Activated T-cell treated with anti-CD3 and anti-CD28 coated beads for 24 hours (primary cell): ENCODE measurements around the gene RXFP1.
"Not testable (repeated sequence)": the region's sequence is repeated elsewhere in the genome, so short reads cannot be mapped to it uniquely, and the experiment has no call there.

Experiments used
- DNase-seq: peaks from one replicate; pipeline ENCODE4 v3.0.0-alpha.2; 2020; ENCODE audit warnings: low read depth

The RXFP1 gene

GRCh38 chr4:158617956-158618355 is 96.3 kb downstream of the RXFP1 start:
- DNase-seq, result no peak

- no peak for DNase-seq
Observed at GRCh38 chr4:158621729-158622128, 100.0 kb downstream of the RXFP1 start.

GRCh38 chr4:158622251-158622650 is 100.6 kb downstream of the RXFP1 start:
- DNase-seq, result no peak

- DNase-seq, result no peak
Observed at GRCh38 chr4:158624889-158625478, 103.3 kb downstream of the RXFP1 start.

- DNase-seq, result no peak
Observed at GRCh38 chr4:158625544-158625943, 103.9 kb downstream of the RXFP1 start.

- DNase-seq, result no peak
Observed at GRCh38 chr4:158630893-158631292, 109.2 kb downstream of the RXFP1 start.

GRCh38 chr4:158636619-158637018 is 114.9 kb downstream of the RXFP1 start:
- no peak for DNase-seq

- no peak for DNase-seq
Observed at GRCh38 chr4:158644356-158644755, 122.7 kb downstream of the RXFP1 start.

GRCh38 chr4:158644760-158645159 is 123.1 kb downstream of the RXFP1 start:
- DNase-seq, result no peak

- DNase-seq, result no peak
Observed at GRCh38 chr4:158649111-158649680, 127.5 kb downstream of the RXFP1 start.

- no peak for DNase-seq
Observed at GRCh38 chr4:158652920-158653319, 131.2 kb downstream of the RXFP1 start.

- no peak for DNase-seq
Observed at GRCh38 chr4:158656439-158656838, 134.8 kb downstream of the RXFP1 start.

- no peak for DNase-seq
Observed at GRCh38 chr4:158657291-158657690, 135.6 kb downstream of the RXFP1 start.

GRCh38 chr4:158663255-158663654 is 141.6 kb downstream of the RXFP1 start:
- DNase-seq, result not testable (repeated sequence)

GRCh38 chr4:158663707-158664625 is 142.3 kb downstream of the RXFP1 start:
- not testable (repeated sequence) for DNase-seq

GRCh38 chr4:158664806-158665205 is 143.1 kb downstream of the RXFP1 start:
- no peak for DNase-seq

GRCh38 chr4:158666892-158667291 is 145.2 kb downstream of the RXFP1 start:
- DNase-seq, result no peak

- no peak for DNase-seq
Observed at GRCh38 chr4:158667651-158668198, 146.0 kb downstream of the RXFP1 start.

- no peak for DNase-seq
Observed at GRCh38 chr4:158669310-158669709, 147.6 kb downstream of the RXFP1 start.

- DNase-seq, result peak; percentile 61
Observed at GRCh38 chr4:158670975-158671664, 149.4 kb downstream of the RXFP1 start.

GRCh38 chr4:158671665-158671914 is 149.9 kb downstream of the RXFP1 start, which contains the start of gene C4orf46:
C4orf46 (minus strand) TSS chr4:158671887; CDS start chr4:158671801, 86 bp downstream.
- DNase-seq, result no peak
